Activated naive CD4-positive, alpha-beta T cell treated with Interleukin-2 at 50 U/mL for 16 hours (primary cell): ENCODE measurements around the gene IGF2R.

Experiments used
- DNase-seq: peaks from one replicate; pipeline ENCODE4 v3.0.0-alpha.2; 2020

IGF2R gene

DNA sequence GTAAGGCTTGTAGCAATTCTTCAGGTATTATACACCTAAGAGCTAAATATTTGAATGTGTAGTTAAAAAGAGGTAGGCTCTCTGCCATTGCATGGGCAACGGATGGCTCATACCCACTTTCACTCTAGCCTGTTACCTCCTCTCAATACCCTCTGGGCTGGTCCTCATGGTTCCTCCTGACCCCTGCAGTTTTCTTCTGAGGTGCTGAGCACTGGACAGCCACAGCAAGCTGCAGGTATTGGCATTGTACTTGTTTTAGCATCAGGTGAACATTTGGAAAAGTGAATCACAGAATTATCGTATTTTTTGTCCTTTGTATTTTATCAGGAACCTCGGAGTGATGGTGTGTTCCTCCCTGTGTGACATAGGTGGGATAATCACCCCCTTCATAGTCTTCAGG is 185.6 kb downstream of the IGF2R start:
- no peak for DNase-seq

DNA sequence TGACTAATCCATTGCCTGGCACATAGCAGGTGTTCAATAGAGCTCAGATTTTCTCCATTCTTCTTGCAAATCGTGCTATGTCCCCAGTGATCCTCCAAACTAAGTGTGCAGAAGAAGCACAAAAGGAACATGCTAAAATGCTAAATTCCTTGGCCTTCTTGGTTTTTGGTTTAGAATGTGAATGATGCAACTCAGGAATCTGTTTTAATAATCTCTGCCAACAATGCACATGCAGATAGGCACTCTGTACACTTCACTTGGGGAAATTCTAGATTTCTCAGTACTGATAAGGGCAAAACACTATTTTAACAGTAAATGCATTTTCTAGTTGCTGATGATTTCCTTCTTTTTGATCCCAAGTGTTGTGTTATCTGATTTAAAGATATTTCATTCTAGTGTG is 188.0 kb downstream of the IGF2R start:
- no peak for DNase-seq

DNA sequence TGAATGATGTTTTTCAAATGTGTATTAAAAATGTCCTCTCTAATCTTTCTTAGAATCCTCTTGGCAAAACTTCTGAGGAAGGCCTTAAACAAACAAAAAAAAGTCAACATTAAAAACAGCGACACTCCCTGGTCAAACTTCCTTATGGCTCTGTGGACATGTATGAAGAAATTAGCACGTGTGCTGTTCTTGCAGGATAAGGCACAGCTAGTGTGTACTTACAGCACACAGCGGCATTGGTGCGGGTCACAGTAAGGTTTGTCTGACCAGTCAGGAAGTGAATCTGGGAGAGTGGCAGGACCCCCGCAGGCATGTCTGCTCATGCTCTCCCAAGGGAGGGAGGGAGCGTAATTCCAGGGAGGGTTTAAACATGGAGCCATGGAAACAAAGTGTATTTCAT is 191.6 kb downstream of the IGF2R start:
- DNase-seq = no peak
